Stimulated activated naive B cell treated with anti-CD40 and anti-IgM and Interleukin-4, amounts not matched to agents 10 μg/mL and 1 μg/mL and 100 μg/mL, for 72 hours (primary cell): ENCODE data around the gene ZNF296.
"Not testable (repeated sequence)": the region's sequence is repeated elsewhere in the genome, so short reads cannot be mapped to it uniquely, and the experiment has no call there.

ENCODE experiments used
- ATAC-seq, 2 donors: fragments of 150-1000 bp; cut with Tn5 transposase; replicated peaks; 2 replicates each; pipeline ENCODE4 v1.10.0; 2021; ENCODE audit warnings: moderate library complexity in 1 of 2
- DNase-seq: peaks from one replicate; pipeline ENCODE4 v3.0.0; 2021
- H3K27ac Mint-ChIP-seq: one replicate; pipeline ENCODE4 v1.8.0; 2022; ENCODE audit warnings: mild to moderate bottlenecking, mixed read lengths
- H3K27me3 Mint-ChIP-seq, 2 donors: one replicate each; pipeline ENCODE4 v1.8.0; 2022; ENCODE audit warnings: mixed read lengths in 2 of 2
- H3K36me3 Mint-ChIP-seq, 2 donors: one replicate each; pipeline ENCODE4 v1.8.0; 2022; ENCODE audit warnings: mixed read lengths in 2 of 2, mild to moderate bottlenecking in 1 of 2
- H3K4me1 Mint-ChIP-seq, 2 donors: one replicate each; pipeline ENCODE4 v1.8.0; 2022; ENCODE audit warnings: mixed read lengths in 2 of 2, mild to moderate bottlenecking in 1 of 2
- H3K4me3 Mint-ChIP-seq, 2 donors: one replicate each; pipeline ENCODE4 v1.8.0; 2022; ENCODE audit warnings: mild to moderate bottlenecking in 2 of 2, mixed read lengths in 2 of 2, moderate library complexity in 1 of 2
- H3K9me3 Mint-ChIP-seq, 2 donors: one replicate each; pipeline ENCODE4 v1.8.0; 2022; ENCODE audit warnings: mixed read lengths in 2 of 2, mild to moderate bottlenecking in 1 of 2

Gene ZNF296

GRCh38 chr19:45076029-45076850, at the start of gene ZNF296:
ZNF296 (minus strand) TSS chr19:45076478; CDS start chr19:45076373, 105 bp downstream.
- no peaks in the 10 kb centered on the region for H3K9me3 Mint-ChIP-seq
- H3K4me3 Mint-ChIP-seq, result peak within 1 kb of the TSS; percentile 96 to 97
- H3K27me3 Mint-ChIP-seq, result no peaks in the 10 kb centered on the region
- peak; percentile 66 to 68 for ATAC-seq
- H3K4me1 Mint-ChIP-seq, result peaks cover 25 to 63% of the 10 kb centered on the region in 2 donors
- H3K36me3 Mint-ChIP-seq, result peaks cover 28 to 35% of the 10 kb centered on the region in 2 donors
- H3K27ac Mint-ChIP-seq, result peak within 1 kb of the TSS; percentile 96
- peak; percentile 83 for DNase-seq

GRCh38 chr19:45125360-45125759, 49.1 kb upstream of the ZNF296 start:
- no peak for DNase-seq
- H3K27ac Mint-ChIP-seq, result no peak overlapping the region

GRCh38 chr19:45124021-45124420, 47.7 kb upstream of the ZNF296 start:
- Mint-ChIP-seq H3K27me3 (no peaks in the 10 kb centered on the region), H3K4me1 (peaks cover 43 to 72% of the 10 kb centered on the region in 2 donors), H3K9me3 (no peaks in the 10 kb centered on the region), H3K4me3 (no peak overlapping the region), H3K36me3 (peaks cover 6 to 11% of the 10 kb centered on the region in 2 donors), H3K27ac (no peak overlapping the region)
- no peak for ATAC-seq
- no peak for DNase-seq

More at GRCh38 chr19:45125360-45125759, 49.1 kb upstream of the ZNF296 start:
- no peak overlapping the region for H3K4me3 Mint-ChIP-seq
- H3K27me3 Mint-ChIP-seq, result no peaks in the 10 kb centered on the region
- H3K9me3 Mint-ChIP-seq, result no peaks in the 10 kb centered on the region
- H3K36me3 Mint-ChIP-seq, result peaks cover 6 to 8% of the 10 kb centered on the region in 2 donors
- no peak for ATAC-seq
- peaks cover 38 to 60% of the 10 kb centered on the region in 2 donors for H3K4me1 Mint-ChIP-seq

DNA sequence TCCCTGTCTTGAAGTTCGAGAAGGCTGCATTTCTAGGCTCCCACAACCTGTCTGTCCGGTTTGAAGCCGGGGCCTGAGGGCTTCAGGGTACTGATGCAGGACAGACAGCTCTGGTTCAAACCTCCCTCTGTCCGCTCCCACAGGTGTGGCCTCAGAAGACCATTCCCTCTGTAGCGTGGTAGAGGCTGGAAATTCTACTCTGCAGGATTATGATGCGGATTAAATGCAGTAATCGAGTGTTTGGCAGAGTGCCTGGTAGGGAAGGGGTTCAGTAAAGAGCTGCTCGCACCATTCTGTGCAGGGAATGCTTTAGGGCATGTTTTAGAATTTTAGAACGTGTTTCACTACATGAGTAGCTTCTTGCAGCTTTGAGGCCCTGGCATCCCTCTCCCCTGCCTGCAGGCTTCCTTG, 47.2 kb upstream of the ZNF296 start:
- ATAC-seq (no peak), DNase-seq (no peak)
- peaks cover 6 to 11% of the 10 kb centered on the region in 2 donors for H3K36me3 Mint-ChIP-seq
- no peak overlapping the region for H3K4me3 Mint-ChIP-seq
- H3K9me3 Mint-ChIP-seq, result no peaks in the 10 kb centered on the region
- H3K4me1 Mint-ChIP-seq, result peaks cover 49 to 75% of the 10 kb centered on the region in 2 donors
- no peak overlapping the region for H3K27ac Mint-ChIP-seq
- no peaks in the 10 kb centered on the region for H3K27me3 Mint-ChIP-seq

- H3K36me3 Mint-ChIP-seq, result peaks cover 4 to 11% of the 10 kb centered on the region in 2 donors
- no peak overlapping the region for H3K27ac Mint-ChIP-seq
- no peaks in the 10 kb centered on the region for H3K9me3 Mint-ChIP-seq
- peaks cover 53 to 76% of the 10 kb centered on the region in 2 donors for H3K4me1 Mint-ChIP-seq
- H3K27me3 Mint-ChIP-seq, result no peaks in the 10 kb centered on the region
- no peak for DNase-seq
- ATAC-seq, result no peak
- no peak overlapping the region for H3K4me3 Mint-ChIP-seq
These were observed 46.6 kb upstream of the ZNF296 start for GRCh38 chr19:45122832-45123231.

DNA sequence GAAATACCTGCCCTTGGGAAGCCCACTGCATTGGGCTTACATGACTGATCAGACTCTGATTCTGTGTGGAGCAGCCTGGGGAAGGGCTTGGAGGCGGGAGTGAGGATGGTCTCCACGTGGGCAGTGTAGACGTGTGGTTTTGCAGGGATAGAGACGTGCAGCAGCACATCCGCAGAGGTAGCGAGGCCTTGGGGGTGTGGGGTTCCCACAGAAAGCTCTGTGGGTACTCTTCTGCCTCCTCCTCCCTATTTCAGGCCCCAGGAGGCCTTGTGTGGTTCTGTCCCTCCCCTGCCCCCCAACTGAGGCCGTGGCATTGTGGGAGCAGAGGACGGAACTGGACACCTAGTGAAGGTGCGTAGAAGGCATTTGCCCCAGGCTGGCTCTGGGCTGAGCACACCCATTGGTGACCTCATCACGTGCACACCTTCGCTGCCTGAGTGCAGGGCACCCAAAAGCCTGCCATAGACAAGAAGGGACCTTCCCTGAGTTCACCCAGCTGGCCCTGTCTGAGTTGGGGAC, 45.6 kb upstream of the ZNF296 start:
- Mint-ChIP-seq H3K9me3 (no peaks in the 10 kb centered on the region), H3K27ac (peak overlapping the region; percentile 65), H3K27me3 (no peaks in the 10 kb centered on the region), H3K36me3 (peaks cover 4 to 11% of the 10 kb centered on the region in 2 donors), H3K4me3 (no peak overlapping the region), H3K4me1 (peaks cover 60 to 86% of the 10 kb centered on the region in 2 donors)
- ATAC-seq (no peak), DNase-seq (no peak)

DNA sequence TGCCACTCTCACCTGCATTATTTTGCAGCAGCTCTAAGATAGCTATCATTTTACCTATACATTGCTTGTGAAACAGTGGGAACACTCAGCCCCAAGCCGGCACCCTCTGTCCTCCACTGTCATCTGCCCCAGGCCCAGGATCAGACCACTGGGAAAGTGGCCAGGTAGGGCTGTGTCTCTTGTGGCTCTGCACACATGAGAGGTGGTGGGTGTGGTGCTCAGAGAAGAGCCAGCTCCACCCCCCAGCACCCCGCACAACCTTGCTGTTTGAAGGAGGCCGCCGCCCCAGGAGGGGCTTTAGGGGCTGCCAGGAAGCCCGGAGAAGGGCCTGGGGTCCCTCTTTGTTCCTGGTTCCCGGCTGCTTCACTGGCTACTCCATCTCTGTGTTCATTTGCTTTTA, 43.3 kb upstream of the ZNF296 start:
- H3K9me3 Mint-ChIP-seq, result no peaks in the 10 kb centered on the region
- DNase-seq (no peak), ATAC-seq (no peak)
- H3K36me3 Mint-ChIP-seq, result peaks cover 4 to 15% of the 10 kb centered on the region in 2 donors
- H3K4me3 Mint-ChIP-seq, result no peak overlapping the region
- no peaks in the 10 kb centered on the region for H3K27me3 Mint-ChIP-seq
- no peak overlapping the region for H3K27ac Mint-ChIP-seq
- peaks cover 53 to 84% of the 10 kb centered on the region in 2 donors for H3K4me1 Mint-ChIP-seq

DNA sequence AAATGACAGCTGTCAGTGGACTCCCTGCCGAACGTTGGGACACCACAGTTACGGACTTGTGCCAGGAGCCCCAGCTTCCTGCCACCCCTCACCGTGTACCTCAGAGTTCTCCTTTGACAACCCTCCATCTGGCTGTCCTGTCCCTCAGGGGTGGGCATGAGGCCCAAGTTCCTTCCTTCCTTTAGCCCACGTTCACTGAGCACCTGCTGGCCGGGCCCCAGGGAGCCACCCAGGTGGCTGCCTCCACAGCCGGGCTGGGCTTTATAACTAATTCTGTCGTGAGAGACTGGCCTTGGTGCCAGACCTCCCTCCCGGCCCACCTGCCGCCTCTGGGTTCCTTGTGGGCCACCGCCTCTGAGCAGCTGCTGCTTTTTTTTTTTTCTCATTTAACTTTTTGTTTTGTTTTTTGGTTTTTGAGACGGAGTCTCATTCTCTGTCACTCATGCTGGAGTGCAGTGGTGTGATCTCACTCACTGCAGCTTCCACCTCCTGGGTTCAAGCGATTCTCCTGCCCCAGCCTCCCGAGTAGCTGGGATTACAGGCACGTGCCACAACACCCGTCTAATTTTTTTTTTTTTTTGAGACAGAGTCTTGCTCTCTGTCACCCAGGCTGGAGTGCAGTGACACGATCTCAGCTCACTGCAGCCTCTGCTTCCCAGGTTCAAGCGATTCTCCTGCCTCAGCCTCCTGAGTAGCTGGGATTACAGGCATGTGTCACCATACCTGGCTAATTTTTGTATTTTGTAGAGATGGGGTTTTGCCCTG, 42.5 kb upstream of the ZNF296 start:
- Mint-ChIP-seq H3K36me3 (peaks cover 1 to 11% of the 10 kb centered on the region in 2 donors), H3K4me3 (peak overlapping the region; percentile 52 to 70), H3K4me1 (peaks cover 55 to 86% of the 10 kb centered on the region in 2 donors), H3K27ac (peak overlapping the region; percentile 81)
- not testable (repeated sequence) for DNase-seq, H3K27me3 Mint-ChIP-seq, H3K9me3 Mint-ChIP-seq
- ATAC-seq, result peak; percentile 37 to 69

GRCh38 chr19:45118106-45118505, 41.8 kb upstream of the ZNF296 start:
- Mint-ChIP-seq H3K4me1 (peaks cover 57 to 89% of the 10 kb centered on the region in 2 donors), H3K4me3 (peak overlapping the region; percentile 4 to 44), H3K36me3 (peaks cover 0 to 11% of the 10 kb centered on the region in 2 donors), H3K9me3 (no peaks in the 10 kb centered on the region), H3K27me3 (no peaks in the 10 kb centered on the region), H3K27ac (peak overlapping the region; percentile 1)
- DNase-seq (no peak), ATAC-seq (peak; percentile 8)

- Mint-ChIP-seq H3K4me3 (peak overlapping the region in 1 of 2 donors; percentile 44), H3K36me3 (peaks cover 0 to 11% of the 10 kb centered on the region in 2 donors), H3K27ac (no peak overlapping the region), H3K27me3 (no peaks in the 10 kb centered on the region), H3K4me1 (peaks cover 56 to 89% of the 10 kb centered on the region in 2 donors), H3K9me3 (no peaks in the 10 kb centered on the region)
- ATAC-seq (peak; percentile 23 to 25), DNase-seq (no peak)
These were observed 41.4 kb upstream of the ZNF296 start for GRCh38 chr19:45117671-45118070.

GRCh38 chr19:45117167-45117594, 40.9 kb upstream of the ZNF296 start:
- Mint-ChIP-seq H3K9me3 (no peaks in the 10 kb centered on the region), H3K27me3 (no peaks in the 10 kb centered on the region), H3K4me3 (peak overlapping the region; percentile 2 to 43), H3K36me3 (peaks cover 0 to 7% of the 10 kb centered on the region in 2 donors), H3K27ac (peak overlapping the region; percentile 39), H3K4me1 (peaks cover 57 to 89% of the 10 kb centered on the region in 2 donors)
- ATAC-seq (peak; percentile 79 to 86), DNase-seq (peak; percentile 75)

- Mint-ChIP-seq H3K27me3 (no peaks in the 10 kb centered on the region), H3K4me3 (no peak overlapping the region), H3K36me3 (peaks cover 0 to 7% of the 10 kb centered on the region in 2 donors), H3K4me1 (peaks cover 50 to 86% of the 10 kb centered on the region in 2 donors), H3K27ac (peak overlapping the region; percentile 20), H3K9me3 (no peaks in the 10 kb centered on the region)
- ATAC-seq (no peak), DNase-seq (no peak)
These were observed 39.7 kb upstream of the ZNF296 start for GRCh38 chr19:45115809-45116615.

- no peak for ATAC-seq
These were observed 37.8 kb upstream of the ZNF296 start for GRCh38 chr19:45114116-45114515.

More at GRCh38 chr19:45114116-45114515, 37.8 kb upstream of the ZNF296 start:
- peaks cover 1 to 6% of the 10 kb centered on the region in 2 donors for H3K36me3 Mint-ChIP-seq
- peak overlapping the region in 1 of 2 donors; percentile 22 for H3K4me3 Mint-ChIP-seq
- no peaks in the 10 kb centered on the region for H3K9me3 Mint-ChIP-seq
- no peaks in the 10 kb centered on the region for H3K27me3 Mint-ChIP-seq
- H3K27ac Mint-ChIP-seq, result no peak overlapping the region
- peaks cover 51 to 90% of the 10 kb centered on the region in 2 donors for H3K4me1 Mint-ChIP-seq
- DNase-seq, result no peak
